ENCODE results near the gene KCNH8.

DNA sequence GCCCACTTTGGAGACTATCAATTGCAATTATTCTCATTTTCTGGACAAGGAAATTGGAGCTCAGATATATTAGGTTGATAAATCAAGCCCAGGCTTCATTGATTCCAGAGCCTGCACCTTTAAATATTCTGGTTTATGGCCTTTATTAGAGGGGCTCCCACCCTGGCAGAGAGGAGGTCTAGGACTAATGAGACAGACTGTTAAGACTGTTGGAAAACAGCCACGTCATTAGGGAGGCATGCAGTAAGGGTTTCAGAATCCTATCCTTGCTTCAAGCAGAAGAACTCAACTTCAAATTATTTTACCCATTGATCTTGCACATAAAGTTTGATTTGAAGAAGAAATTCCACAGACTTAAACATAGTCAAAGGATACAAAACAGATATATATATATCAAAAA is 33.8 kb upstream of the KCNH8 start:
- TF ChIP-seq ARNTL (CRISPR knock-in tag; IDR thresholded peaks at IDR 0.05; ENCODE audit: borderline replicate concordance, low read depth) (no peak), TCF4 (CRISPR knock-in tag; IDR thresholded peaks at IDR 0.05; ENCODE audit: borderline replicate concordance) (no peak), ZNF70 (CRISPR knock-in tag; IDR thresholded peaks at IDR 0.05) (no peak), ZFP30 (CRISPR knock-in tag; IDR thresholded peaks at IDR 0.05) (no peak), ZFP3 (CRISPR knock-in tag; IDR thresholded peaks at IDR 0.05) (no peak), PPARA (CRISPR knock-in tag; IDR thresholded peaks at IDR 0.05; ENCODE audit: borderline replicate concordance) (no peak)
- TF ChIP-seq, protein P1, sequence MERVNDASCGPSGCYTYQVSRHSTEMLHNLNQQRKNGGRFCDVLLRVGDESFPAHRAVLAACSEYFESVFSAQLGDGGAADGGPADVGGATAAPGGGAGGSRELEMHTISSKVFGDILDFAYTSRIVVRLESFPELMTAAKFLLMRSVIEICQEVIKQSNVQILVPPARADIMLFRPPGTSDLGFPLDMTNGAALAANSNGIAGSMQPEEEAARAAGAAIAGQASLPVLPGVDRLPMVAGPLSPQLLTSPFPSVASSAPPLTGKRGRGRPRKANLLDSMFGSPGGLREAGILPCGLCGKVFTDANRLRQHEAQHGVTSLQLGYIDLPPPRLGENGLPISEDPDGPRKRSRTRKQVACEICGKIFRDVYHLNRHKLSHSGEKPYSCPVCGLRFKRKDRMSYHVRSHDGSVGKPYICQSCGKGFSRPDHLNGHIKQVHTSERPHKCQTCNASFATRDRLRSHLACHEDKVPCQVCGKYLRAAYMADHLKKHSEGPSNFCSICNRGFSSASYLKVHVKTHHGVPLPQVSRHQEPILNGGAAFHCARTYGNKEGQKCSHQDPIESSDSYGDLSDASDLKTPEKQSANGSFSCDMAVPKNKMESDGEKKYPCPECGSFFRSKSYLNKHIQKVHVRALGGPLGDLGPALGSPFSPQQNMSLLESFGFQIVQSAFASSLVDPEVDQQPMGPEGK (CRISPR knock-in tag; IDR thresholded peaks at IDR 0.05; ENCODE audit: borderline replicate concordance) = no peak
- TF ChIP-seq, protein P2, sequence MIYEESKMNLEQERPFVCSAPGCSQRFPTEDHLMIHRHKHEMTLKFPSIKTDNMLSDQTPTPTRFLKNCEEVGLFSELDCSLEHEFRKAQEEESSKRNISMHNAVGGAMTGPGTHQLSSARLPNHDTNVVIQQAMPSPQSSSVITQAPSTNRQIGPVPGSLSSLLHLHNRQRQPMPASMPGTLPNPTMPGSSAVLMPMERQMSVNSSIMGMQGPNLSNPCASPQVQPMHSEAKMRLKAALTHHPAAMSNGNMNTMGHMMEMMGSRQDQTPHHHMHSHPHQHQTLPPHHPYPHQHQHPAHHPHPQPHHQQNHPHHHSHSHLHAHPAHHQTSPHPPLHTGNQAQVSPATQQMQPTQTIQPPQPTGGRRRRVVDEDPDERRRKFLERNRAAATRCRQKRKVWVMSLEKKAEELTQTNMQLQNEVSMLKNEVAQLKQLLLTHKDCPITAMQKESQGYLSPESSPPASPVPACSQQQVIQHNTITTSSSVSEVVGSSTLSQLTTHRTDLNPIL (CRISPR knock-in tag; IDR thresholded peaks at IDR 0.05; ENCODE audit: low read depth) = no peak

All from SK-N-SH treated with all-trans-retinoic acid at 6 μM for 48 hours (cell line).